Right atrium auricular region (tissue), 2 donors: ENCODE data around the gene AKR1C2. TPM values are rescaled to one million over a fixed set of nuclear protein-coding genes. Genes with fewer than 3 reads are reported as not detected.
"Not testable (repeated sequence)": the region's sequence is repeated elsewhere in the genome, so short reads cannot be mapped to it uniquely, and the experiment has no call there.

Experiments
- DNase-seq: peaks from one replicate; pipeline ENCODE4 v3.0.0-alpha.2; 2019; ENCODE audit warnings: low spot score
- H3K27ac ChIP-seq, 2 donors: fragments of 200-600 bp; sonication (generic); 1 replicate in 1 of 2; 2 replicates in 1 of 2; pipeline ENCODE4 v1.5.1; 2016 to 2019
- H3K27me3 ChIP-seq, 2 donors: fragments of 200-600 bp; sonication (generic); one replicate each; pipeline versions ENCODE4 v1.5.1 to v1.6.0; 2017 to 2019
- H3K36me3 ChIP-seq: fragments of 200-600 bp; sonication (generic); one replicate; pipeline ENCODE4 v1.5.1; 2016
- H3K4me1 ChIP-seq, 2 donors: fragments of 200-600 bp; sonication (generic); one replicate each; pipeline versions ENCODE4 v1.5.1 to v1.6.0; 2017 to 2019
- H3K4me3 ChIP-seq, 2 donors: fragments of 200-600 bp; sonication (generic); 1 replicate in 1 of 2; 2 replicates in 1 of 2; pipeline ENCODE4 v1.5.1; 2017 to 2019; ENCODE audit warnings: mild to moderate bottlenecking in 1 of 2, moderate library complexity in 1 of 2
- H3K9me3 ChIP-seq, 2 donors: fragments of 200-600 bp; sonication (generic); one replicate each; pipeline ENCODE4 v1.5.1; 2019
- CTCF ChIP-seq, 2 donors: fragments of 200-600 bp; sonication (generic); IDR thresholded peaks; one replicate each; pipeline ENCODE4 v1.5.1; 2019; ENCODE audit warnings: antibody characterized with exemption in 2 of 2
- total RNA-seq, 2 donors: library from RNA; depleted of rRNA; stranded (reverse); fragments of >200 nt; gene quantifications; one replicate each; pipeline ENCODE4 v1.1.0, GENCODE V29; 2016

The AKR1C2 gene
- total RNA-seq, 2 donors from 2014 or later = 23.6 to 47.0 TPM

DNA sequence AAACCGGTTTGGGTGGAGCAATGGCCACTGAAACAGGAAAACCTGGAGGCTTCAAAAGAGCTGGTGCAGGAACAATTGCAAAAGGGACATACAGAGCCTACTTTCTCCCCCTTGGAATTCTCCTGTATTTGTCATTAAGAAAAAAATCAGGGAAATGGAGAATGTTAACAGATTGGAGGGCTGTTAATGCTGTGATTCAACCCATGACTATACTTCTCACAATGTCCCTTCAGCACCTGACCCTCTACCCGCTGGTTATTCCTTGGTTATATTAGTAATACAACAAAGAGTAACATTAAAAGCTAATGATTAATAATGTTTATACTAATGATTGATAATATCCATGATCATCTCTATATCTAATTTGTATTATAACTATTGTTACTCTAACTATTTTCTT lies 34.4 kb upstream of the AKR1C2 start:
- TF ChIP-seq CTCF (IDR thresholded peaks at IDR 0.05) = no peak
- Histone ChIP-seq H3K27ac (no peak overlapping the region), H3K4me1 (no peaks in the 10 kb centered on the region), H3K9me3 (peaks cover 0 to 28% of the 10 kb centered on the region in 2 donors), H3K36me3 (no peaks in the 10 kb centered on the region), H3K4me3 (no peak overlapping the region), H3K27me3 (no peaks in the 10 kb centered on the region)
- no peak for DNase-seq

DNA sequence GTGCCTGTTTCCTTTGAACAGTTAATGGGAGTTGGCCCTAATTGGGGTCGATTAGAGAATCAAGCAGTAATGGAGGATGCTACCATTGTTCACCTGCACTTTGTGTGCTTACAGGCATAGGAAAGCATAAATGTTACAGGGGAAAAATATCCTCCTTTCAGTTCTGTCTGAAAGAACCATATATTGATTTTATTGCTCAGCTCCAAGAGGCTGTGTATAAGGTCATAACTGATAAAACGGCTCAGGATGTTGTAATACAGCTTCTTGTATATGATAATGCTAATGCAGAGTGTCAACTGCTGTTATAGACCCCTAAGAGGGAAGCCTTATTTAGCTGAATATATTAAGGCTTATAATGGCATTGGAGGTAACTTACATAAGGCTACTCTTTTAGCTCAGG lies 32.9 kb upstream of the AKR1C2 start:
- Histone ChIP-seq H3K4me1 (no peaks in the 10 kb centered on the region), H3K27me3 (no peaks in the 10 kb centered on the region), H3K9me3 (peaks cover 0 to 30% of the 10 kb centered on the region in 2 donors), H3K4me3 (no peak overlapping the region), H3K36me3 (no peaks in the 10 kb centered on the region), H3K27ac (no peak overlapping the region)
- no peak for TF ChIP-seq CTCF (IDR thresholded peaks at IDR 0.05)
- DNase-seq = no peak

DNA sequence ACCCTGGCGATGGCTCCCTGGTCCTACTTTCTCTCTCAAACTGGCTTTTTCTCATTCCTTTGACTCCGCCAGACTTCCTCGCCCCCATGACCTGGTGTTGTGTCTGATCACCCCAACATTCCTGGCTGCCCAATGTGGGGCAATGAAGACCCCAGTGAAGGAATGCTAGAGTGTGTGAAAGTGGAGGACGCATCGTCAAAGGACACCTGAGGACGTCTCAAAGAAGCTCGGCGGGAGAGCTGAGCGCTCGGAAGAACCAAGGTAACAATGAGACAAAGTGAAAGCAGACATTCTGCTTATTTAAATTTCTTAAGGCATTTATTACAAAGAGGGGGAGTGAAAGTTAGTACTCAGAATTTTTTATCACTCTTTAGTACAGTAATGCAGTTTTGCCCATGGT lies 31.7 kb upstream of the AKR1C2 start:
- H3K9me3 ChIP-seq = peaks cover 0 to 42% of the 10 kb centered on the region in 2 donors
- no peaks in the 10 kb centered on the region for H3K27me3 ChIP-seq
- H3K36me3 ChIP-seq = no peaks in the 10 kb centered on the region
- DNase-seq = no peak
- no peaks in the 10 kb centered on the region for H3K4me1 ChIP-seq
- no peak for TF ChIP-seq CTCF (IDR thresholded peaks at IDR 0.05)
- H3K4me3 ChIP-seq = no peak overlapping the region
- no peak overlapping the region for H3K27ac ChIP-seq

- Histone ChIP-seq H3K4me1 (no peaks in the 10 kb centered on the region), H3K4me3 (no peak overlapping the region), H3K9me3 (peaks cover 0 to 50% of the 10 kb centered on the region in 2 donors), H3K36me3 (no peaks in the 10 kb centered on the region), H3K27ac (no peak overlapping the region), H3K27me3 (no peaks in the 10 kb centered on the region)
- no peak for DNase-seq
- no peak for TF ChIP-seq CTCF (IDR thresholded peaks at IDR 0.05)
These were observed 30.9 kb upstream of the AKR1C2 start for GRCh38 chr10:5034588-5034987.

- DNase-seq = no peak
- H3K36me3 ChIP-seq = no peaks in the 10 kb centered on the region
- H3K27ac ChIP-seq = no peak overlapping the region
- H3K4me3 ChIP-seq = no peak overlapping the region
- no peaks in the 10 kb centered on the region for H3K4me1 ChIP-seq
- H3K9me3 ChIP-seq = peaks cover 0 to 51% of the 10 kb centered on the region in 2 donors
- H3K27me3 ChIP-seq = no peaks in the 10 kb centered on the region
- TF ChIP-seq CTCF (IDR thresholded peaks at IDR 0.05) = no peak
These were observed 29.6 kb upstream of the AKR1C2 start for GRCh38 chr10:5033061-5033778.

DNA sequence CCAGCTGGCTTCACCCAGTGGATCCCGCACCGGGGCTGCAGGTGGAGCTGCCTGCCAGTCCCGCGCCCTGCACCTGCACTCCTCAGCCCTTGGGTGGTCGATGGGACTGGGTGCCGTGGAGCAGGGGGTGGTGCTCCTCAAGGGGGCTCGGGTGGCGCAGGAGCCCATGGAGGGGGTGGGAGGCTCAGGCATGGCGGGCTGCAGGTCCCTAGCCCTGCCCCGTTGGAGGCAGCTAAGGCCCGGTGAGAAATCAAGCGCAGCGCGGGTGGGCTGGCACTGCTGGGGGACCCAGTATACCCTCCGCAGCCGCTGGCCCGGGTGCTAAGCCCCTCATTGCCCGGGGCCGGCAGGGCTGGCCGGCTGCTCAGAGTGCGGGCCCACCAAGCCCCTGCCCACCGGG lies 28.8 kb upstream of the AKR1C2 start:
- H3K27ac ChIP-seq, DNase-seq, H3K36me3 ChIP-seq, H3K27me3 ChIP-seq, H3K4me1 ChIP-seq, H3K4me3 ChIP-seq: not testable (repeated sequence)
- H3K9me3 ChIP-seq = peaks cover 0 to 51% of the 10 kb centered on the region in 2 donors

GRCh38 chr10:5031588-5031987 lies 27.9 kb upstream of the AKR1C2 start:
- H3K36me3 ChIP-seq, H3K4me1 ChIP-seq, H3K4me3 ChIP-seq, H3K27me3 ChIP-seq, H3K27ac ChIP-seq, DNase-seq: not testable (repeated sequence)
- H3K9me3 ChIP-seq = peaks cover 0 to 51% of the 10 kb centered on the region in 2 donors
